Stimulated activated CD4-positive, alpha-beta T cell treated with anti-CD3 and anti-CD28 coated beads, Interleukin-2, amount 100 ng/mL, for 4 hours (primary cell): ENCODE measurements around the gene APOL3.
"Not testable (repeated sequence)": the region's sequence is repeated elsewhere in the genome, so short reads cannot be mapped to it uniquely, and the experiment has no call there.

Experiments used
- DNase-seq: peaks from one replicate; pipeline ENCODE4 v3.0.0-alpha.2; 2020; ENCODE audit warnings: low read depth

The APOL3 gene, protein sequence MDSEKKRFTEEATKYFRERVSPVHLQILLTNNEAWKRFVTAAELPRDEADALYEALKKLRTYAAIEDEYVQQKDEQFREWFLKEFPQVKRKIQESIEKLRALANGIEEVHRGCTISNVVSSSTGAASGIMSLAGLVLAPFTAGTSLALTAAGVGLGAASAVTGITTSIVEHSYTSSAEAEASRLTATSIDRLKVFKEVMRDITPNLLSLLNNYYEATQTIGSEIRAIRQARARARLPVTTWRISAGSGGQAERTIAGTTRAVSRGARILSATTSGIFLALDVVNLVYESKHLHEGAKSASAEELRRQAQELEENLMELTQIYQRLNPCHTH

DNA sequence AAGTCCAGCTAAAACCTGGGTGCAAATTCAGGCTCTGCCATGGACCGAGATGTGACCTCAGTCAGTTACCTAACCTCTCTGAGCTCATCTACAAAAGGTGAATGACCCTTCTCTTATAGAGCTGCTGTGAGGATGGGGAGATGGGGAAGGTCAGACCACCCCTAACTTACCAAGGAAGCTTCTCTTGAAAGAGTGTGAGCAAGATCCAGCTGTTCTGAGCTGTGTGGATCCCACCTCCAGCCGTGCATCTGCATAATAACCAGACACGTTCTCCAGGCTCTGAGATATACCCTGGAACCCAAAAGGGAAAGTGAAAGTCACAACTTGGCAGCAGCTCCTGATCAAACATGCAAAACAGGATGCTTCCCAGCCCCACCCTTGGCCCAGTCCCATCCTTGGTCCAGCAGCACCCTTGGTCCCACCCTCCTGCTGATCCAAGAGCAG, at the start of gene APOL3:
TSS of gene APOL3 (minus strand) at position 257 of the 444 bp plus-strand sequence. CDS start 11,700 bp downstream, outside the sequence.
- peak; percentile 33 for DNase-seq

DNA sequence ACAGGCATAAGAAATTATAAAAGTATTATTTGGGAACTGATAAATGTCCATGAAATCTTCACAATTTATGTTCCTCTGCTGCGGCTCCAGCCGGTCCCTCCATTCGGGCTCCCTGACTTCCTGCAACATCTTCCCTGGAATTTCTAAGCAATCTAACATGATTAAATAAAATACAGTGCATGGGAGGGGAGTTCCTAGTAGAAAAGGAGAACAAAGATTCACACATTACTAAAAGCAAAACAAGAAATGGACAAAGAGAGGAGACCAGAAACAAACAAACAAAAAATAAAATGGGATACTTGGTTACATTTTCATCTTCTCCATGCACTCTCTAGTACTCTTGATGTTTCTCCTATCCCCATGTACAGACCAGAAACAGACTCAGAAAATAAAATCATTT, 49.7 kb upstream of the APOL3 start:
- no peak for DNase-seq

DNA sequence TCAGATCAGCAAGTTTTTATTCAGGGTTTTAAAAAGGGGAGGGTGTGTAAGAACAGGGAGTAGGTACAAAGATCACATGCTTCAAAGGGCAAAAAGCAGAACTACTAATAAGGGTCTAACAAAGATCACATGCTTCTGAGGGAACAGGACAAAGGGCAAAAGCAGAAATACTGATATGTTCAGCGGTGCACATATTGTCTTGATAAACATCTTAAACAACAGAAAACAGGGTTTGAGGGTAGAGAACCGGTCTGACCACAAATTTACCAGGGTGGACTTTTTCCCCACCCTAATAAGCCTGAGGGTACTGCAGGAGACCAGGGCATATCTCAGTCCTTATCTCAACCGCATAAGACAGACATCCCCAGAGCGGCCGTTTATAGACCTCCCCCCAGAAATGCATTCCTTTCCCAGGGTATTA, 48.9 kb upstream of the APOL3 start:
- DNase-seq: not testable (repeated sequence)

DNA sequence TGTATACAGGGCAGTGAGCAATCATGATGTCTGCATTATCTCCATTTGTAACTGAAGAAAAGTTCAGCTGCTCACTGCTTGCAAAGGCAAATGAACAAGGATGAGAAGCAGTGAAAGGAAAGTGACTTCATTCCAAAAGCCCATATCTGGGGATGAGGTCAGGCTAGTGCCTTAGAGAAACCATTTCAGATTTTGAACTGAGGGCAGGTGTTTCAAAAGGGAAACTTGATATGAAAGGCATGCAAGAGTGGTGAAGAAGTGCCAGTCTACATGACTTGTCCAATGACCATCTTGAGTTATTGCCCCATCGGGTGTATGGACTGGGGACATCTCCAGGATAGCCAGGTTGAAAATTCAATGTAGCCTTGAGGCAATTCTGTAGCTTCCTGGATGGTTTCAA, 48.4 kb upstream of the APOL3 start:
- no peak for DNase-seq

DNA sequence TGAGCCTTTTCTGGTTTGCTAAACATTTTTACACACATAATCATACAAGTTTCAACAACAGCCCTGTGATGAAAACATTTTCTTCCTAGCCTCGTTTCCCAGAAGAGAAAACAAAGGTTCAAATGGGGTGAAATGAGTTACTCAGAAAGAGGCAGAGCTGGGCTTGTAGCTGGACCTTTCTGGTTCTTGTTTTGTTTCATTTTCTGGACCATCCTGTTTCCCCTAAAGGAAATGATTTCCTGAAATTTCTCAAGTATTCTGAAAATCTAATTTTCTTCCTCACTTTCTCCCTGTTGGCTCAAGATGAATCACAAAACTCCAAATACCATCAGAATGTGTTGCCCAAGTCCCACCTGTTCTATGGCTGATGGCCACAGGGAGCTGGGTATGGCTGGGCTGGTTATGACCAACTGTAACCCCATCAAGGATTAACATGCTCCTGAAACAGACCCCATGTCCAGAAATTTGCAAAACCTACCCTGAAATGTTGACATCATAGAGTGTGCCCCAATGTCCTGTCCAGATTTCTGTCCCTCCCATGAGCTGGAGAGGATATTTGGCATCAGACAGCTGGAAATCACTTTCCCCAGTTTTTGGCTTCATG, 47.7 kb upstream of the APOL3 start:
- DNase-seq: no peak

DNA sequence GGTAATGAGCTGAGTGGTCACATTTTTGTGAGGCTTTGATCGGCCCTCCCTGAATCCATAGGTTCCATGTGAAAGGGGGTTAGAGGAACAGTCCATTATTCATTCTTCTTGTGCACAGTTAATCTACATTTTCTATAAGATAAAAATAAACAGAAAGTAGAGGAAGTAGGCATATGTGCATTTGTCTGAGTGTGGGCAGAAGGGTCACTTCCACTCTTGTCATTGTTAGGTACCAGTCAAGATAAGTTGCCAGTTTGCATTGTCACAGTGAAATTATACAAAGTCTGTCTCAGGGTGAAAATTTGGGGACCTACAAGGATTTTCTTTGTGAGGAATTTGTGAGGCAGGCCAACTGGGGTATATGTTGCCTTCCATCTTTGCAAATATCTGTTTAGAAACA, 45.7 kb upstream of the APOL3 start:
- DNase-seq: no peak

DNA sequence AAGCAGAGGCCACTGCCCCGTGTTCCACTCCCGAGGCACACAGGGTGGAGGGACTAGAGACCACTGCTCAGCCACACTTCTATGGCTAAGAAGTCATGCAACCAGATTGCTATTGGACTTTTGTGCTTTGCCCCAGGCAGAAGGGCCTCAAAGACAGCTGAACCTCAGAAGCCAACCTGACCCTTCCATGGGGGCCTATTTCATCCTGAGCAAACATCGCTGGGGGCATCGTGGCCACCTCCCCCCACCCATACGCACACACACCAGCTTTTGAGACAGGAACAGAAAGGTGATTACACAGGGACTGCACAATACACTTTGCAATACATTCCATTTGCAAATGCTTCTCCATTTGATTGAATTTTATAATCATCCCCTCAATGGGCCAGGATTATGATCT, 45.0 kb upstream of the APOL3 start:
- not testable (repeated sequence) for DNase-seq

DNA sequence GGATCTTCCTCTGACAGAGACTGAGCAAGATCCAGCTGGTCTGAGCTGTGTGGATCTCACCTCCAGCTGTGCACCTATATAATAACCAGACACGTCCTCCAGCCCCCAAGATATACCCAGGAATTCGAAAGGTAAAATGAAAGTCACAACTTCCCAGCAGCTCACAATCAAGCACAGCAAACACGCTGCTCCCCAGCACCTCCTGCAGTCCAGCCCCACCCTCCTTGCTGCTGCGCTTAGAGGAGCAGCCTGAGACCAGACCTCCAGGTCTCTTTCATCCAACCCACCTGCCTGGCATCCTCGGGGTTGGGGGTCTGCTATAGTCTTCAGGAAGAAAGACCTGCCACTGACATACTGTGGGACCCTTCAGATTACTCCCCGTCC, 44.1 kb upstream of the APOL3 start:
- DNase-seq: no peak

DNA sequence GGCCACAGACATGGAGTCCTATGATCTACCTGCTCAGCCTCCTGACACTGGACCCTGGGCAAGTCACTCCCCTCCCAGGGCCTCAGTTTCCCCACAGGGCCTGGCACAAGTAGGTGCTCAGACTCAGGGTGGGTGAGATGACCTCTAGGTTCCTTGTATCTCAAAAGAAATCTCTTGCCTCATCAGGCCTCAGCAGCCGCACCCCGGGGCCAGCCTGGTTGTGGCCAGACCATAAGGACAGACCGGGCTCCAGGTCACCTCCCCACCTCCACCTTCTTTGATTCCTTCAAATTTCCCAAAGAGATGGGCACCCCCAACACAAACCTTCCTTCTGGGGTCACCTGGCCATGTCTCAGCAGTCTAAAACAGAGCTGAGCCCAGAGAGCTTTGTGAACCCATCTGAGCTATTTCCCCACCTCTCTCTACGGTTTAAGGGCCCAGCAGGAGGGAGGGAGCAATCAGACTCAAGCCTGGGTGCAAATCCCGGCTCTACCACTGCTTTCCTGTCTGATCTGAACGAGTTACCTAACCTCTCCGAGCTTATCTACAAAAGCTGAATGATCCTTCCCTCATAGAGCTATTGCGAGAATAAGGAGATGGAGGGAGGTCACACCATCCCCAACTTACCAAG, 43.6 kb upstream of the APOL3 start:
- no peak for DNase-seq

DNA sequence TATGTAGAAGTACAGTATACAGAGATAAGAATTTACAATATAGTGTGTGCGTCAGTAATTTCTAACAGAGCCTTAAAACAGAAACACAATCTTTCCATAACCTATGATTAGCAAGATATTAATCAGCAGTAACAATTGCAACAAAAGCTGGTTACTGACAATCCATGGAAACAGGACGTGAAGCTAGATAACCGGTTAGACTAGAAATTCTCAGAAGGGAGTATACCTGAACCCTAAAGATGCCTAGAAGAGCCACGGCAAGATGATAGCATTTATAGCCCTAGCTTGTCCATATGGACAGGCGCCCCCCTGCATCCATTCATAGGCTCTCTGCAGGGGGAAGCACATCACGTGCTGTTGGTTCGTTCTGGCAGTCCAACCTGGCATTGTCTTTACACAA, 42.9 kb upstream of the APOL3 start:
- DNase-seq: not testable (repeated sequence)

DNA sequence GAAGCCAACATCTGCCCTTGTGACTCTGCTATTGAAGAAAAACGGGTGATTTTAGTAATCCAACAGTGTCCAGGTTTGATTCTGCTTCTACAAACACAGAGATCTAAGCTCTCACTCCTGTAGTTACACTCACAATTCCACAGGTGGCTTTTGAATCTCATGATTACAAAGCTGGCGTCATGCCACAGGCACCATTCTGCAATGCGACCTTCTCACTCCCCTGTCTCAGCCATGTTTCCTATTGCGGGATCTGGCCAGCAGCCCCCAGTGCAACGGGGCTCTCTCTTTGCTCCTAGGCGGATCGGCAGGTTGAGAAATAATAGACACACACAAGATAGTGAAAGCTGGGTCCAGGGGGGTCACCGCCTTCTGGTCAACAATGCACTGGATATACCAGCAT, 42.4 kb upstream of the APOL3 start:
- not testable (repeated sequence) for DNase-seq

DNA sequence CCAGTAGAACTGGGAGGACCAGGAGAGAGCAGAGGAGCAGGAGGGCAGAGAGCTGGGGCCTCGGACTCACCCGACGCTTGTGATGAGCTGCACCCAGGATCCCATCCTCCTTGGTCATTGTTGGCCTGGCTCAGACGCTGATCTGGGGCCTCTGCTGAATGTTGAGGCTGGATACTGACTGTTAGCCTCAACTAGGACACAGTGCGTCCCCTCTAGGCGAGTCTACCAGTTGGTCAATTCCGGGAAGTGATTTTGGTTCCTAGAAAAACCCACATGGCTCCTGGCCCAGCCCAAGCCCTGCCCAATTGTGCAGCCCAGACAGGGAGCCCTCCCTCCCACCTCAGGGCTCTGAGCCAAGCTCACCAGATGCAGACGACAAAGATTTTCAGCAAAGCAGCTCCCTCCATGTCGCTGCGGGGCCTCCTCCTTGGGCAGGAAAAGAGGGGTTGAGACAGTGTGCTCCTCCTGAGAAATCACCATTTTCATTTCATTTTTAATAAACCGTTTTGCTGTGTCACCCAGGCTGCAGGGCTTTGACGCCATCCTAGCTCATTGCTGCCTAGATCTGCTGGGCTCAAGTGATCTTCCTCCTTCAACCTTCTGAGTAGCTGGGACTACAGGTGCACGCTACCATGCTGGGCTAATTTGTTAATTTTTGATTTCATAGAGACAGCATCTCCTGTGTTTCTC, 41.2 kb upstream of the APOL3 start, which contains the start of gene APOL4:
TSS of gene APOL4 (minus strand) at position 180 of the 690 bp plus-strand sequence. CDS start at position 105, 75 bp downstream.
- DNase-seq: no peak

DNA sequence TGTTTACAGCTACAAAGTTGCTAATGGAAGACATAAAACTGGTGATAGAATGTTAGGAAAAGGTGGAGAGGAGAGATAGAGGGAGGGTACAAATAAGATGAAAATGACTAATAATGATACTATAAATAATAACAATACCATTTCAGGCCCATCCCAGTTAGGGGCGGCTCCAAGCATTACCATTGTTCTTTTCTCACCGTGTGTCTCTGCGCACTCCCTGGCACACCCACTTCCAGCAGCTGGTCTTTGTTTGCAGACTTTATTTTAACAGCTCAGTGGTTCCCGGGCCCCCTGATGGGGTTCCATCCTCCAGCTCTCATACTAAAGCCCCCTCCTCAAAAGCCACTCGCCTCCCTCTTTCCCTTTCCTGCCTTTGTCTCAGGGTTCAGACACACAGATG, 40.5 kb upstream of the APOL3 start:
- DNase-seq: not testable (repeated sequence)

DNA sequence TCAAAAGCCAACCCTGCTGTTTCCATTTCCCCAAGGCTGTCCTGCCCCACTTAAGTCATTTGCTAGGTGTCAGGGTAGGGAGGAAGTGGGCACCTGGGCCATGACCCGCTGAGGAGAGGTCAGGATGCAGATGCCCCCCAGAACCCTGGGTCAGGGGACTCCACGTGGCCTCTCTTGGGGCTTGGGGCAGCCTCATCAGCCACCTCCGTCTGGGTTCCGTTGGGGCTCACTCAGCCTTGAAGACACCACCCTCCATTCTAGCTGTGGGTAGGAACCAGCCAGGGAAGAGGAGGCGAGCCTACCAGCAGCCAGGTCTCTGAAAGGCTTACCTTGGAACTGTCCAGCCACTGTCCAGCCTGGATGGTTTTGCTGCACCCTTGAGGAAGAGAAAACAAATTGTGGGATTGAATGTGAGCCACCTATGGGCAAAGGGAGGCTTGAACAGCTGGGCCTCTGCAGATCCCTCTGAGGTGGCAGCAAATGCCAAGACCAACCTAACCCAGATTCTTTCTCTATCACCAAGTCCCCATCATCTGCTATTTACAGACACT, 38.5 kb upstream of the APOL3 start:
- no peak for DNase-seq

DNA sequence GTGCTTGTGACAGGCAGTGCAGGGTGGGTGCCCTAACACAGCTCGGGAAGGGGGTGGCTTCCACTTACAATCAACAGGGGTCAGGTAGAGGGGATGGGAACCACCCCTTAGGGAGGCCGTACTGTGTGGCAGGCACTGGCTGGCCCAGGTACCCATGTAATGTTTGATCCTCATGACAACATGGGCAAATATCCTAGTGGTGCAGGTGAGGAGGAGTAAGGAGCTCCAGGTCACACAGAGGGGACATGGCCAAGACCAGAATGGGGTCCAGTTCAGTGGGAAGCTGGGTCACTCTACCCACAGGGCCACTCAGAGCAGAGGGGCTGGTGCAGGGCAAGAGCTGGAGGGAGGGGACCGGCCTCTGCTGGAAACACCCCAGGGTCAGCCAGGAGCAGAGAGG, 38.0 kb upstream of the APOL3 start:
- no peak for DNase-seq

DNA sequence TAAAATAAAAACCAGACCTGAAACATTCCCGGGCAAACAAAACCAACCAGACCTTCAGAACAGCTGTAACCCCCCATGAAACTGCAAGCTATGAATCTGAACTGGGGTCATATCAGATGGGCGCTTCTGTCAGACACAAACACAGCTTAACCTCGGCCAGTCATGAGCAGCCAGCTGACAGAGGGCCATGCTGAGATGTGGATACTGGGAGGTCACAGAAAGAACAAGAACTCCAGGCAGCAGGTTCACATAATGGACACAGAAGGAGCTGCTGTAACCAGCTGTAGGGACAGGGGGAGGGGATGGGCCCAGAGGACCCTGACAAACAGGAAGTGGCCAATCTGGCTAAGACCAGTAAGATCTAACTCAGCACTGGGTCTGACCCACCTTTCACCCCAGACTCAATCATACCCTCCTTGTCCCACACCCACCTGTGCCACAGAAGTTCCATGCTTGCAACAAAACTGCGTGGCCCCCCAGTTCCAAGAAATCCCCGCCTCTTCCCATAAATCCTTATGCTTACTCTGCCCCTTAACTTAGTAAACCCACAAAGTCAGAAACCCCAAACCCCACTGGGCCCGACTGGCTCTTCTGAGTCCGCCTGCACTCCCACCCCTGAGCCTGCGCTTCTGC, 37.1 kb upstream of the APOL3 start:
- DNase-seq: no peak

DNA sequence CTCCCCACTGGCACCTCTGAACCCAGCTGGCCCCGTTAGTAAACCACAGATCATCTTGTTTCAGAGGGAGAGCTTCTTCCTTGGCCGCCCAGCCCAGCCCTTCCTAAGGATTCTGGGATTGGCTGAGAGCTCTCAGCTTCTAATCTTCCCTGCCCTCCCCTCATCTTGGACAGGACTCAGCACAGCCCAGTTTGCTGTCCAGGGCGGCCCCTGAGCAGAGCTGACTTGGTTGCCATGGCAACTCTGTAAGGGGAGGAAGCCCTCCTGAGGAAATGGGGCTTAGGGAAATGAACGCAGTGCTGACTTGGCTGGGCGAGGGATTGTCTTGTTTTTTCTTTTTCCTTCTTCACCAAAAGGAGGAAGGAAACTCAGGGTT, 36.5 kb upstream of the APOL3 start:
- no peak for DNase-seq

DNA sequence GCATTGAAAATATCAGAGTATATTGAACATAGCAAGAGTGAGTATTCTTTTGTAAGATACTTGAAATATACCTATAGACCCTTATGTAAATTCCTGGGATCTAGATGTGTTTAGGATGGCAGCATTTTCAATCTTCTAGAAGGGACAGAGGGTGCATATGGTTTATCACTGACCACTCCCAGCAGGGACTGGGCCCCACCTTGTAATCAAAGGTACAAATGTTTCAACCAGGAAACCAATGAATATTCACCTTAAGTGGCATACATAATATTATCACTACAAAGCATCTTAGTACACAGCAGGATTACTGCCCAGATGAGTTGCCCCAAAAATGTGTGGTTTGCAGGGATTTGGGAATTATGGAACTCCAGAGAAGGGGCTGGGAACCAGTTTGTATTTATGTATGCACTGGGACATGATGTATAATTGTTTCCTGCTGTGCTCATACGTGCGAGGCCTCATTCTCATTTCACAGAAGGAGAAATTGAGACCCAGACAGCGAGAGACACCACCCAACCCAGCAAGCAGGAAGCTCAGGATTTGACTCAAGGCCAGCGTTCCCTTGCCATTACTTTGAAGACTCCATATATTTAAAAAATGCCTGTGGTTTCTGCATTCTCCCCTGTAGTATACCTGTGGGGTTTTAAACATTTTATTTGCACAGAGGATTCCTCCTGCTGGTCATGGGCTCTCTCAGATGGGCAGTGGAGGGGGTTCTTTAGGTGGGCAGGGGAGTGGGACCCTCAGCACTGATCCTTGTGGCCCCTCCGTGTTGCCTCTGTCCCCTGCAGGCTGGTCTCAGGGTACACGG, 35.9 kb upstream of the APOL3 start:
- no peak for DNase-seq

DNA sequence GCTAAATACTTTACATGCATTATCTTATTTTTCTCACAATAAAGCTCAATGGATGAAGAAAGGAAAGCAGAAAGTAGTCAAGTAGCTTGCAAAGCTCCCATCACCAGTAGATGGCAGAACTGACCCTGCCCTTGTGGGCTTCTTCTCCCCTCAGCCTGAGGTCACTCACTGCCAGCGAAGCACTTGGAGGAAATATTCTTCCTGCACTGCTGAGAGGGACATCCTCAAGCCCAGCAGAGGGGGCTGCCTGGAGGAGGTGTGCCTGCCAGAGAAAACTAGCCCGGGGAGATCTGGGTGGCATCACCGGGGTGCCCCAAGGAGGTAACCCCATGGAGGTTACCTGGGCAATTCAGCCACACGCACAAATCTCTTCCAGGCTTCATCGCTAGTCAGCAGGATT, 34.4 kb upstream of the APOL3 start:
- DNase-seq: peak; percentile 6

DNA sequence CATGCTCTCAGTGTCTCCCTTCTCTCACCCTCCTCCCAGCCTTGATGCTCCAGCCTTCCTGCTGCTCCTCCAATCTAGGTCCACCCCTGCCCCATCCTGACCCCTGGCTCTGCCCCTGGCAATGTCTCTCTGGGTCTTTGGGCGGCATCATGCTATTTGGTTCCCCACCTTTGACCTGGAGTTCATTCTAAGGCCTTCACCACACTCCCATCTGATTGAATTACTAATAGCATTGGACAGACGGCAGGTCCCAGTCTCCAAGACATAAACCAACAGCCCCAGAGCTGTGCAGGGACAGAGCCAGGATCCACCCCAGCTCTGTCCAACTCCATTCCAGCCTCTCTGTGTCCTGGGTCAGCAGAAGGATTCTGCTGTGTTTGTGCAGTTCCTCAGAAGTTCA, 33.8 kb upstream of the APOL3 start:
- no peak for DNase-seq

DNA sequence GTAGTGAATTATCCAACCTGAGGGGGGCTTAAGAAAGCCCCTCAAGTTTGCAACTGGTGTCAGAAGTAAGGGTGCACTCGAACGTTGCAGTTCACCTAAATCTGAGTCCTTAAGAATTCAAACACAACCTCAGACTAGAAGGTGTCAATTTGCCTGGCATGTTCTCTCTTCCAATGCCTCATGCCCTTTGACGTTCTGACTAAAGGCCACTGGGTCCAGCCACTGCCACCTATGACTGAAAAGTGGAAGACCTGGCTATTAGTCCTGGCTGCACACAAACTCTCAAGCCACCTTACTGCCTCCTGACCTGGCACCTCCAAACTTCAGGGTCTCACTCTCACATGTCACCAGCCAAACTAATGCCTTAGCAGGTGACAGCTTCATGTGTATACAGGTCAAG, 33.0 kb upstream of the APOL3 start:
- no peak for DNase-seq
